Measurements from ENCODE around the gene BRMS1L. TPM values are rescaled to one million over a fixed set of nuclear protein-coding genes. Genes with fewer than 3 reads are reported as not detected.

BRMS1L gene
- total and polyA plus RNA-seq, 2 of the 13 experiments (the other 11 are each of a cell fraction or from before 2014, with no cell fraction given): 21.1 to 23.8 TPM

- TF ChIP-seq ZBTB25 (CRISPR knock-in tag; IDR thresholded peaks at IDR 0.05): no peak; the same call in 1 of the 2 replicates
- TF ChIP-seq POGZ (CRISPR knock-in tag; IDR thresholded peaks at IDR 0.05): peak; percentile 24; the same call in 1 of the 2 replicates
- peak; percentile 91 for TF ChIP-seq TARDBP (CRISPR knock-in tag; IDR thresholded peaks at IDR 0.05)
- TF ChIP-seq PRDM15 (CRISPR knock-in tag; IDR thresholded peaks at IDR 0.05): peak; percentile 90
- TF ChIP-seq HNRNPL (IDR thresholded peaks at IDR 0.05; ENCODE audit: low read depth, low read length): no peak
- TF ChIP-seq FOXP1 (IDR thresholded peaks at IDR 0.05): peak; percentile 74; the same call in 1 of the 2 replicates
- TF ChIP-seq FOXP1 (CRISPR knock-in tag; IDR thresholded peaks at IDR 0.05): peak; percentile 99
- peak; percentile 89 for TF ChIP-seq FOXO1 (CRISPR knock-in tag; IDR thresholded peaks at IDR 0.05)
- TF ChIP-seq ZNF550 (CRISPR knock-in tag; IDR thresholded peaks at IDR 0.05; ENCODE audit: borderline replicate concordance): no peak
- peak; percentile 39; the same call in 1 of the 2 replicates for TF ChIP-seq ZNF510 (CRISPR knock-in tag; IDR thresholded peaks at IDR 0.05; ENCODE audit: low read depth)
- peak; percentile 35; the same call in 1 of the 2 replicates for TF ChIP-seq ZNF577 (CRISPR knock-in tag; IDR thresholded peaks at IDR 0.05; ENCODE audit: borderline replicate concordance, low read depth)
- no peak for TF ChIP-seq XRCC5 (optimal IDR thresholded peaks at IDR 0.05; ENCODE audit: low read length)
- no peak for TF ChIP-seq SYNCRIP (IDR thresholded peaks at IDR 0.05; ENCODE audit: insufficient read depth, low read depth, low read length)
- TF ChIP-seq MBD4 (IDR thresholded peaks at IDR 0.05; ENCODE audit: borderline replicate concordance, low read length): peak; percentile 4; the same call in 1 of the 2 replicates
- TF ChIP-seq FOXC1 (CRISPR knock-in tag; IDR thresholded peaks at IDR 0.05; ENCODE audit: borderline replicate concordance): no peak
- TF ChIP-seq ZNF615 (CRISPR knock-in tag; IDR thresholded peaks at IDR 0.05; ENCODE audit: borderline replicate concordance): no peak
- 0 out of 2 replicates have a peak, but pooled peaks have one; percentile 14 for TF ChIP-seq POLR2AphosphoS5 (IDR thresholded peaks at IDR 0.05; ENCODE audit: low read depth, low read length)
- no peak for TF ChIP-seq GLI4 (CRISPR knock-in tag; IDR thresholded peaks at IDR 0.05; ENCODE audit: borderline replicate concordance)
- TF ChIP-seq NR2F6 (IDR thresholded peaks at IDR 0.05): peak; percentile 47; the same call in 1 of the 2 replicates
- peak; percentile 73; the same call in 1 of the 2 replicates for TF ChIP-seq NR2F6 (CRISPR knock-in tag; IDR thresholded peaks at IDR 0.05)
- TF ChIP-seq ZMAT5 (CRISPR knock-in tag; IDR thresholded peaks at IDR 0.05; ENCODE audit: borderline replicate concordance, low read depth): no peak
- TF ChIP-seq ZNF703 (CRISPR knock-in tag; IDR thresholded peaks at IDR 0.05; ENCODE audit: borderline replicate concordance): no peak
- no peak for TF ChIP-seq TOPORS (CRISPR knock-in tag; IDR thresholded peaks at IDR 0.05)
- TF ChIP-seq SRY (CRISPR knock-in tag; IDR thresholded peaks at IDR 0.05): no peak
- TF ChIP-seq NONO (IDR thresholded peaks at IDR 0.05): no peak
- 0 out of 2 replicates have a peak, but pooled peaks have one; percentile 44 for TF ChIP-seq NONO (CRISPR knock-in tag; conservative IDR thresholded peaks at IDR 0.05)
- TF ChIP-seq NR2F1 (CRISPR knock-in tag; IDR thresholded peaks at IDR 0.05): no peak; a peak in 1 of 4 replicates
Measured at GRCh38 chr14:35807131-35807961, 18.8 kb upstream of the BRMS1L start (continued).

All from HepG2 (cell line).